ENCODE results near the gene C3orf20. TPM values are rescaled to one million over a fixed set of nuclear protein-coding genes. Genes with fewer than 3 reads are reported as not detected.

Gene C3orf20
- total and polyA plus RNA-seq, 2 of the 4 experiments (the other 2 are of a cell fraction): not detected

- H2AFZ ChIP-seq (replicated peaks; ENCODE audit: low read length, poor library complexity): no peak overlapping the region
- H3K4me1 ChIP-seq (ENCODE audit: control insufficient read depth, insufficient read depth, low read length): no peaks in the 10 kb centered on the region
- CTCF ChIA-PET: interaction anchor here (5.5 kb wide), 1 partner anchor 244 kb away, joined by 30 read pairs; no protein-coding TSS in a partner anchor
- no peak overlapping the region for H2BK120ac ChIP-seq (ENCODE audit: low read depth, low read length)
- H3K18ac ChIP-seq (ENCODE audit: low read depth, low read length): no peak overlapping the region
- H3K9ac ChIP-seq (ENCODE audit: low read depth, low read length): no peak overlapping the region
- no peak overlapping the region for H2BK15ac ChIP-seq (ENCODE audit: low read depth, low read length)
- peaks cover 4% of the 10 kb centered on the region for H3K36me3 ChIP-seq (ENCODE audit: control insufficient read depth, insufficient read depth, low read length)
- no peak overlapping the region for H3K27ac ChIP-seq (ENCODE audit: insufficient read depth, low read length)
- in situ Hi-C loops (cut with MboI; ENCODE audit: low sequenced_read_pairs): no loop called here
- peaks cover 4% of the 10 kb centered on the region; the same call in 1 of the 2 replicates for H3K9me1 ChIP-seq (ENCODE audit: insufficient read depth, low read length)
- H3K23ac ChIP-seq (ENCODE audit: low read depth, low read length): no peak overlapping the region
- WGBS, 2 experiments (ENCODE audit: extremely low coverage in 2 of 2, insufficient read length in 1 of 2): no CpG with 5 or more reads among the region's 4 CpGs
- no peaks in the 10 kb centered on the region for H3K27me3 ChIP-seq (ENCODE audit: control insufficient read depth, insufficient read depth, low read length)
- H3K14ac ChIP-seq (replicated peaks; ENCODE audit: low read depth, low read length): no peak overlapping the region
- TF ChIP-seq USF2 (IDR thresholded peaks at IDR 0.05; ENCODE audit: low read depth, low read length) (no peak), POLR2A (IDR thresholded peaks at IDR 0.05; ENCODE audit: low read depth, low read length) (no peak), RCOR1 (IDR thresholded peaks at IDR 0.05; ENCODE audit: insufficient replicate concordance, low read length) (no peak), MXI1 (IDR thresholded peaks at IDR 0.05; ENCODE audit: borderline replicate concordance, low read depth, low read length) (no peak), RAD21 (IDR thresholded peaks at IDR 0.05; ENCODE audit: low read length) (no peak), SMC3 (IDR thresholded peaks at IDR 0.05; ENCODE audit: low read depth, low read length) (no peak), MAZ (IDR thresholded peaks at IDR 0.05; ENCODE audit: borderline replicate concordance, low read depth, low read length) (no peak), CTCF (conservative IDR thresholded peaks at IDR 0.05; ENCODE audit: low read depth, low read length) (no peak), RFX5 (IDR thresholded peaks at IDR 0.05; ENCODE audit: low read depth, low read length) (no peak), BHLHE40 (IDR thresholded peaks at IDR 0.05; ENCODE audit: low read depth, low read length) (no peak), NFE2L2 (IDR thresholded peaks at IDR 0.05; ENCODE audit: low read depth, low read length) (no peak), MAFK (IDR thresholded peaks at IDR 0.05; ENCODE audit: low read depth, low read length) (no peak), ELK1 (IDR thresholded peaks at IDR 0.05; ENCODE audit: borderline replicate concordance, low read depth, low read length) (no peak), CEBPB (IDR thresholded peaks at IDR 0.05; ENCODE audit: low read depth, low read length) (no peak), CHD1 (IDR thresholded peaks at IDR 0.05; ENCODE audit: low read depth, low read length) (no peak), FOS (IDR thresholded peaks at IDR 0.05; ENCODE audit: low read depth, low read length) (no peak)
- no peaks in the 10 kb centered on the region for H3K79me1 ChIP-seq (ENCODE audit: low read depth in 1 of 2, low read length in 2 of 2)
- dilution Hi-C loops (cut with HindIII; ENCODE audit: low sequenced_read_pairs, unreplicated experiment): no loop called here
- no peak overlapping the region for H3K56ac ChIP-seq (ENCODE audit: extremely low read depth, insufficient read depth, low read length)
- H3K4ac ChIP-seq (ENCODE audit: low read depth, low read length): no peak overlapping the region
- H2AK9ac ChIP-seq (replicated peaks; ENCODE audit: low read depth, low read length, poor library complexity): no peak overlapping the region
- H4K5ac ChIP-seq (ENCODE audit: low read depth, low read length): no peak overlapping the region
- H4K8ac ChIP-seq (ENCODE audit: low read depth in 2 of 2, low read length in 2 of 2): no peak overlapping the region
- POLR2A ChIA-PET (ENCODE audit: unreplicated experiment): interaction anchor here (0.6 kb wide), 1 partner anchor 11 kb away, joined by 3 read pairs; no protein-coding TSS in a partner anchor
- no peaks in the 10 kb centered on the region for H4K20me1 ChIP-seq (ENCODE audit: insufficient read depth, low read length)
- no peak overlapping the region for H3K4me3 ChIP-seq (ENCODE audit: insufficient read depth, low read depth, low read length)
- no TSS peak for BruUV-seq (replicated peaks)
- ATAC-seq (ENCODE audit: low read depth) (no peak), DNase-seq (no peak)
- no peaks in the 10 kb centered on the region; the same call in 1 of the 2 replicates for H3K9me3 ChIP-seq (ENCODE audit: control insufficient read depth, insufficient read depth, low read length)
- H2AK5ac ChIP-seq (ENCODE audit: low read depth, low read length): no peak overlapping the region
- no peak overlapping the region for H4K91ac ChIP-seq (ENCODE audit: insufficient read depth, low read depth, low read length)
- H2BK5ac ChIP-seq (ENCODE audit: low read depth, low read length, poor library complexity, severe bottlenecking): no peak overlapping the region
- no peak overlapping the region for H3K4me2 ChIP-seq (ENCODE audit: low read depth, low read length)
- intact Hi-C loops (cut with micrococcal nuclease): no loop called here
- H2BK20ac ChIP-seq (ENCODE audit: low read depth, low read length): no peak overlapping the region
Measured at GRCh38 chr3:14676881-14677280, 1.9 kb downstream of the C3orf20 start.
